ENCODE results near the gene METTL26. TPM values are rescaled to one million over a fixed set of nuclear protein-coding genes. Genes with fewer than 3 reads are reported as not detected.

METTL26 gene
- total and polyA plus RNA-seq, 2 experiments from 2014 or later = 155 to 218 TPM

GRCh38 chr16:596736-597060 is 39.4 kb downstream of the METTL26 start:
- Histone ChIP-seq H3K79me2 (ENCODE audit: insufficient read depth) (peaks cover 69% of the 10 kb centered on the region), H4K20me1 (ENCODE audit: insufficient read depth) (no peaks in the 10 kb centered on the region), H3K4me2 (ENCODE audit: unreplicated experiment) (no peak overlapping the region), H3K36me3 (ENCODE audit: low read depth) (no peaks in the 10 kb centered on the region), H3K9me3 (ENCODE audit: low read depth) (no peaks in the 10 kb centered on the region), H3F3A (ENCODE audit: insufficient read depth) (no peaks in the 10 kb centered on the region), H3K27me3 (replicated peaks; ENCODE audit: insufficient read depth) (no peaks in the 10 kb centered on the region), H3K4me3 (no peak overlapping the region), H3K9me2 (ENCODE audit: insufficient read depth) (no peaks in the 10 kb centered on the region), H3K4me1 (ENCODE audit: insufficient read depth) (no peaks in the 10 kb centered on the region), H3K27ac (no peak overlapping the region), H2AFZ (no peak overlapping the region), H3K9ac (no peak overlapping the region)
- DNase-seq = no peak
- TF ChIP-seq EZH2 (IDR thresholded peaks at IDR 0.05; ENCODE audit: insufficient read depth, poor library complexity, severe bottlenecking) (no peak), EZH2phosphoT487 (IDR thresholded peaks at IDR 0.05; ENCODE audit: insufficient read depth, low read depth) (no peak)
- WGBS, 2 experiments (ENCODE audit: low coverage in 1 of 2, low lambda C conversion rate in 2 of 2, missing lambda C conversion rate in 2 of 2) = 92% methylated on average over 12 of the region's 12 CpGs
- in situ Hi-C loops (cut with MboI) = no loop called here

GRCh38 chr16:595942-596735 is 40.0 kb downstream of the METTL26 start:
- no peak overlapping the region for H3K4me3 ChIP-seq
- H3K79me2 ChIP-seq (ENCODE audit: insufficient read depth) = peaks cover 71% of the 10 kb centered on the region
- H3F3A ChIP-seq (ENCODE audit: insufficient read depth) = no peaks in the 10 kb centered on the region
- no peaks in the 10 kb centered on the region for H4K20me1 ChIP-seq (ENCODE audit: insufficient read depth)
- no peaks in the 10 kb centered on the region for H3K36me3 ChIP-seq (ENCODE audit: low read depth)
- no peak overlapping the region for H3K9ac ChIP-seq
- TF ChIP-seq EZH2 (IDR thresholded peaks at IDR 0.05; ENCODE audit: insufficient read depth, poor library complexity, severe bottlenecking) (no peak), EZH2phosphoT487 (IDR thresholded peaks at IDR 0.05; ENCODE audit: insufficient read depth, low read depth) (no peak)
- DNase-seq = no peak
- H3K9me3 ChIP-seq (ENCODE audit: low read depth) = no peaks in the 10 kb centered on the region
- no peaks in the 10 kb centered on the region for H3K9me2 ChIP-seq (ENCODE audit: insufficient read depth)
- no peak overlapping the region for H2AFZ ChIP-seq
- no peak overlapping the region for H3K27ac ChIP-seq
- no peaks in the 10 kb centered on the region for H3K4me1 ChIP-seq (ENCODE audit: insufficient read depth)
- H3K4me2 ChIP-seq (ENCODE audit: unreplicated experiment) = no peak overlapping the region
- H3K27me3 ChIP-seq (replicated peaks; ENCODE audit: insufficient read depth) = no peaks in the 10 kb centered on the region
- 96 to 97% methylated on average over 34 of the region's 34 CpGs for WGBS, 2 experiments (ENCODE audit: low coverage in 1 of 2, low lambda C conversion rate in 2 of 2, missing lambda C conversion rate in 2 of 2)
- in situ Hi-C loops (cut with MboI) = no loop called here

DNA sequence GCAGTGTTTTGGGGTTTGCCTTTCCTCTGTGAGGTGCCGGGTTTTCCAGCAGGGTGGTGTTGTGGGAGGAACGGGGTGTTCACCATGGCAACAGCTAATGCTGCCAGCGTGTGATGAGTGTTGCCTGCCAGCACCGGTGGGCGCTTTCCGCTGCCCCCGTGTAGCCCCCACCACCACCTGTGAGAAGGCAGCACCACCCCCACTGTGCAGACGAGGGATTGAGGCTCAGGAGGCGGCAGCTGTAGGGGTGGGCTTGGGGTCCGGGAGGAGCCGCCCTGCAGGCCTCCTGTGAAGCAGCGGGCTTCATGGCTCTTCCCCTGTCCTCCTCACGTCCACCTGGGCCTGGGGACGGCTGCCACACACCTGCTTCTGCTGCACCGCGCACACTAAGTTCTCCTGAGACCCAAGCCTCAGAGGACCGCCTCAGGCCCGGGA is 41.0 kb downstream of the METTL26 start:
- H3K79me2 ChIP-seq (ENCODE audit: insufficient read depth) = peaks cover 71% of the 10 kb centered on the region
- H3K4me1 ChIP-seq (ENCODE audit: insufficient read depth) = no peaks in the 10 kb centered on the region
- H3K4me3 ChIP-seq = no peak overlapping the region
- H3K27me3 ChIP-seq (replicated peaks; ENCODE audit: insufficient read depth) = no peaks in the 10 kb centered on the region
- 88 to 93% methylated on average over 14 to 18 of the region's 18 CpGs for WGBS, 2 experiments (ENCODE audit: low coverage in 1 of 2, low lambda C conversion rate in 2 of 2, missing lambda C conversion rate in 2 of 2)
- no peaks in the 10 kb centered on the region for H3F3A ChIP-seq (ENCODE audit: insufficient read depth)
- no peak overlapping the region for H3K27ac ChIP-seq
- in situ Hi-C loops (cut with MboI) = no loop called here
- H3K9me2 ChIP-seq (ENCODE audit: insufficient read depth) = no peaks in the 10 kb centered on the region
- TF ChIP-seq EZH2 (IDR thresholded peaks at IDR 0.05; ENCODE audit: insufficient read depth, poor library complexity, severe bottlenecking) = no peak
- no peak for TF ChIP-seq EZH2phosphoT487 (IDR thresholded peaks at IDR 0.05; ENCODE audit: insufficient read depth, low read depth)
- no peaks in the 10 kb centered on the region for H3K36me3 ChIP-seq (ENCODE audit: low read depth)
- no peak overlapping the region for H3K4me2 ChIP-seq (ENCODE audit: unreplicated experiment)
- no peak for DNase-seq
- H4K20me1 ChIP-seq (ENCODE audit: insufficient read depth) = no peaks in the 10 kb centered on the region
- no peak overlapping the region for H3K9ac ChIP-seq
- no peak overlapping the region for H2AFZ ChIP-seq
- H3K9me3 ChIP-seq (ENCODE audit: low read depth) = no peaks in the 10 kb centered on the region

- H2AFZ ChIP-seq = no peak overlapping the region
- no peak for TF ChIP-seq EZH2 (IDR thresholded peaks at IDR 0.05; ENCODE audit: insufficient read depth, poor library complexity, severe bottlenecking)
- TF ChIP-seq EZH2phosphoT487 (IDR thresholded peaks at IDR 0.05; ENCODE audit: insufficient read depth, low read depth) = no peak
- H3K9ac ChIP-seq = no peak overlapping the region
- H3F3A ChIP-seq (ENCODE audit: insufficient read depth) = no peaks in the 10 kb centered on the region
- H3K9me3 ChIP-seq (ENCODE audit: low read depth) = no peaks in the 10 kb centered on the region
- H3K4me2 ChIP-seq (ENCODE audit: unreplicated experiment) = no peak overlapping the region
- H3K27ac ChIP-seq = no peak overlapping the region
- H3K27me3 ChIP-seq (replicated peaks; ENCODE audit: insufficient read depth) = no peaks in the 10 kb centered on the region
- H4K20me1 ChIP-seq (ENCODE audit: insufficient read depth) = no peaks in the 10 kb centered on the region
- DNase-seq = no peak
- H3K4me1 ChIP-seq (ENCODE audit: insufficient read depth) = no peaks in the 10 kb centered on the region
- in situ Hi-C loops (cut with MboI) = no loop called here
- H3K36me3 ChIP-seq (ENCODE audit: low read depth) = no peaks in the 10 kb centered on the region
- H3K79me2 ChIP-seq (ENCODE audit: insufficient read depth) = peaks cover 72% of the 10 kb centered on the region
- 92 to 96% methylated on average over 15 to 16 of the region's 16 CpGs for WGBS, 2 experiments (ENCODE audit: low coverage in 1 of 2, low lambda C conversion rate in 2 of 2, missing lambda C conversion rate in 2 of 2)
- no peak overlapping the region for H3K4me3 ChIP-seq
- H3K9me2 ChIP-seq (ENCODE audit: insufficient read depth) = no peaks in the 10 kb centered on the region
Measured at GRCh38 chr16:593807-594206, 42.3 kb downstream of the METTL26 start.

Data from GM23248 (cell line).